CD8-positive, alpha-beta memory T cell (primary cell): ENCODE results near the gene GATA3. TPM values are rescaled to one million over a fixed set of nuclear protein-coding genes. Genes with fewer than 3 reads are reported as not detected.
"Not testable (repeated sequence)": the region's sequence is repeated elsewhere in the genome, so short reads cannot be mapped to it uniquely, and the experiment has no call there.

Source experiments
- CTCF ChIA-PET: fragments of 350-600 bp; sonication (Branson Sonifier 250); formaldehyde crosslinking; loops from one replicate; lab custom pipeline; 2021; ENCODE audit warnings: antibody characterized with exemption; lab: Charles Lee
- POLR2A ChIA-PET: fragments of 350-600 bp; sonication (Branson Sonifier 250); formaldehyde crosslinking; loops from one replicate; lab custom pipeline; 2021; ENCODE audit warnings: antibody characterized with exemption; lab: Charles Lee
- DNase-seq, 5 donors: peaks; one replicate each; pipeline versions ENCODE4 v3.0.0 to v3.0.0-alpha.2; 2020 to 2022; ENCODE audit warnings: mixed read lengths in 1 of 5
- H3K27ac ChIP-seq: one replicate; pipeline ENCODE4 v1.7.0; 2013; ENCODE audit warnings: low read depth, mild to moderate bottlenecking, low read length, moderate library complexity
- H3K27me3 ChIP-seq: 2 replicates; pipeline ENCODE4 v1.7.0; 2013; ENCODE audit warnings: low read length, mild to moderate bottlenecking; ENCODE audit not compliant: insufficient read depth, poor library complexity, severe bottlenecking
- H3K36me3 ChIP-seq: 2 replicates; pipeline ENCODE4 v1.7.0; 2013; ENCODE audit warnings: mild to moderate bottlenecking, low read length, moderate library complexity; ENCODE audit not compliant: insufficient read depth
- H3K4me1 ChIP-seq: 2 replicates; pipeline ENCODE4 v1.7.0; 2013; ENCODE audit warnings: mild to moderate bottlenecking, low read length, moderate library complexity; ENCODE audit not compliant: insufficient read depth
- H3K4me3 ChIP-seq: 2 replicates; pipeline ENCODE4 v1.7.0; 2013; ENCODE audit warnings: mild to moderate bottlenecking, low read length
- H3K9me3 ChIP-seq: 2 replicates; pipeline ENCODE4 v1.7.0; 2013; ENCODE audit warnings: mild to moderate bottlenecking, low read length
- H3K27ac Mint-ChIP-seq, 8 donors: one replicate each; pipeline ENCODE4 v1.8.0; 2020 to 2021; ENCODE audit warnings: mixed read lengths in 8 of 8, mild to moderate bottlenecking in 6 of 8, inconsistent platforms in 3 of 8, moderate library complexity in 3 of 8
- H3K27me3 Mint-ChIP-seq, 2 donors: one replicate each; pipeline ENCODE4 v1.8.0; 2020 to 2021; ENCODE audit warnings: mixed read lengths in 2 of 2, mild to moderate bottlenecking in 1 of 2, moderate library complexity in 1 of 2
- H3K36me3 Mint-ChIP-seq, 3 donors: one replicate each; pipeline ENCODE4 v1.8.0; 2020 to 2021; ENCODE audit warnings: mixed read lengths in 3 of 3, inconsistent platforms in 1 of 3, mild to moderate bottlenecking in 1 of 3
- H3K4me1 Mint-ChIP-seq, 3 donors: one replicate each; pipeline ENCODE4 v1.8.0; 2020 to 2021; ENCODE audit warnings: mixed read lengths in 3 of 3, inconsistent platforms in 1 of 3, mild to moderate bottlenecking in 1 of 3
- H3K4me3 Mint-ChIP-seq, 7 donors: one replicate each; pipeline ENCODE4 v1.8.0; 2020 to 2021; ENCODE audit warnings: mixed read lengths in 7 of 7, mild to moderate bottlenecking in 6 of 7, moderate library complexity in 4 of 7, inconsistent platforms in 2 of 7
- H3K9me3 Mint-ChIP-seq, 5 donors: one replicate each; pipeline ENCODE4 v1.8.0; 2020 to 2022; ENCODE audit warnings: mixed read lengths in 5 of 5, mild to moderate bottlenecking in 3 of 5, moderate library complexity in 2 of 5, inconsistent platforms in 1 of 5
- polyA plus RNA-seq: library from polyadenylated mRNA; unstranded; fragments of 300-500 nt; fragmentation: Illumina TruSeq; gene quantifications from one replicate; pipeline ENCODE4 v1.2.3, GENCODE V29; 2021
- total RNA-seq, 2 experiments: library from RNA; stranded (reverse); gene quantifications; one replicate each; pipeline ENCODE4 v1.2.3, GENCODE V29; 2021

GATA3 gene
- total and polyA plus RNA-seq, 3 experiments from 2014 or later, result 48.9 to 58.6 (median 53.3) TPM

- H3K9me3 ChIP-seq, result no peaks in the 10 kb centered on the region
- no peak overlapping the region for H3K4me3 ChIP-seq
- H3K4me1 Mint-ChIP-seq, result peaks cover 4 to 7% (median 7%) of the 10 kb centered on the region in 3 donors
- no peaks in the 10 kb centered on the region for H3K36me3 ChIP-seq
- H3K36me3 Mint-ChIP-seq, result no peaks in the 10 kb centered on the region
- H3K27ac ChIP-seq, result no peak overlapping the region
- H3K4me1 ChIP-seq, result no peaks in the 10 kb centered on the region
- no peaks in the 10 kb centered on the region for H3K27me3 ChIP-seq
- no peaks in the 10 kb centered on the region for H3K9me3 Mint-ChIP-seq
- no peak overlapping the region for H3K4me3 Mint-ChIP-seq
- H3K27me3 Mint-ChIP-seq, result peaks cover 18 to 39% of the 10 kb centered on the region in 2 donors
- no peak overlapping the region for H3K27ac Mint-ChIP-seq
- POLR2A ChIA-PET, result no interaction called here
- DNase-seq, result no peak
- CTCF ChIA-PET, result no interaction called here
These were observed 31.2 kb upstream of the GATA3 start for GRCh38 chr10:8023321-8023720.

- DNase-seq, result no peak
- CTCF ChIA-PET, result interaction anchor here (1.6 kb wide), 1 partner anchor 37 kb away, joined by 5 read pairs; no protein-coding TSS in a partner anchor
- Mint-ChIP-seq H3K4me3 (no peak overlapping the region), H3K9me3 (no peaks in the 10 kb centered on the region), H3K27me3 (peaks cover 18 to 39% of the 10 kb centered on the region in 2 donors), H3K27ac (no peak overlapping the region), H3K4me1 (peaks cover 4 to 7% (median 7%) of the 10 kb centered on the region in 3 donors), H3K36me3 (no peaks in the 10 kb centered on the region)
- H3K4me3 ChIP-seq, result no peak overlapping the region
- no peaks in the 10 kb centered on the region for H3K27me3 ChIP-seq
- POLR2A ChIA-PET, result no interaction called here
- no peak overlapping the region for H3K27ac ChIP-seq
- no peaks in the 10 kb centered on the region for H3K4me1 ChIP-seq
- H3K9me3 ChIP-seq, result no peaks in the 10 kb centered on the region
- no peaks in the 10 kb centered on the region for H3K36me3 ChIP-seq
These were observed 30.6 kb upstream of the GATA3 start for GRCh38 chr10:8023851-8024250.

DNA sequence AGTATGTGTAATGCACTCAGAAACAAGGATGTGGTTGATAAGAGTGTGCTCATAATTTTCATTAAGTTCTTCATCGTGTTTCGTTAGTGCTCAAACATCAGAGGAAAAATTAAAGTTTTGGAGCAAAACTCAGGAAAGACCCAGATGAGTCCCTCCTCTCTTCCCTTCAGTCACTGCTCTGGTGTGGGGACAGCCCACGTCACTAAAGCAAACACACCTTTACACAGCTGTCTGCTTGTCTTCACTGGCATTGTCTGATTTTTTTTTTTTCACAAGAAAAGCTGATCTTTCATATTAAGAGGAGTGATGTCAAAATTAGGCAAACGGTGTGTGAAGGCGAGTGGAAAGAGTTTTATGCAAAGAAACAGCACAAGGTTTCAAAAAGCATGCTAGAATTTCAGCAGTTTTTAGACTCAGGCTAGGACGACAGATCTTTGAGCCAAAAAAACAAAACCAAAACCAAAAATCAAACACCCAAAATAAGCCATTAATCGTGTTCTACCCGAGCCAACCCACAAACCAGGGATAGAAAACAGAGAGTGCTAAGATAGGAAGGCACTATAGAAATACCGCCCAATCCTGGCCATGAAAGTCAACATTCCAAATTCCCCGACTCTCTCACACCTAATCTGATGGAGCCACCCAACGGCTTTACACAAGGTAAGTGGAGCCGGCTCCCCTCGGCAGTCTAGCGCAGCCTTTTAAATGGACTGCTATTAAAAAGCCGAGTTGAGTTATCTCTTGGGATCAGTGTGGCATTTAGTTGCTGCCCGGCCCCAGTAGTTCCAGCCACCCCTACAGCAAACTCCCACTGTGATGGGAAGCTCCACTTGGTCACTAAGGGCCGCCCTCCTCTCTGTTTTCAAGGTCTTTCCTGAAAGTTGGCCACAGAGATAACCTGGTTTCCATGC lies 27.9 kb upstream of the GATA3 start:
- no peak for DNase-seq
- ChIA-PET POLR2A (interaction anchor here (0.6 kb wide), 1 partner anchor 19 kb away, joined by 3 read pairs; no protein-coding TSS in a partner anchor), CTCF (interaction anchor here (0.9 kb wide), 1 partner anchor 353 kb away, joined by 3 read pairs; no protein-coding TSS in a partner anchor)
- Histone ChIP-seq H3K27me3 (no peaks in the 10 kb centered on the region), H3K4me1 (no peaks in the 10 kb centered on the region), H3K36me3 (no peaks in the 10 kb centered on the region), H3K4me3 (peak overlapping the region; percentile 1), H3K27ac (no peak overlapping the region), H3K9me3 (no peaks in the 10 kb centered on the region)
- peak overlapping the region in 5 of 8 donors; percentile 2 to 48 (median 8) for H3K27ac Mint-ChIP-seq
- no peaks in the 10 kb centered on the region for H3K36me3 Mint-ChIP-seq
- H3K4me1 Mint-ChIP-seq, result peaks cover 4 to 7% (median 7%) of the 10 kb centered on the region in 3 donors
- H3K4me3 Mint-ChIP-seq, result peak overlapping the region; percentile 68 to 87 (median 77)
- H3K27me3 Mint-ChIP-seq, result peaks cover 22 to 51% of the 10 kb centered on the region in 2 donors
- no peaks in the 10 kb centered on the region for H3K9me3 Mint-ChIP-seq

DNA sequence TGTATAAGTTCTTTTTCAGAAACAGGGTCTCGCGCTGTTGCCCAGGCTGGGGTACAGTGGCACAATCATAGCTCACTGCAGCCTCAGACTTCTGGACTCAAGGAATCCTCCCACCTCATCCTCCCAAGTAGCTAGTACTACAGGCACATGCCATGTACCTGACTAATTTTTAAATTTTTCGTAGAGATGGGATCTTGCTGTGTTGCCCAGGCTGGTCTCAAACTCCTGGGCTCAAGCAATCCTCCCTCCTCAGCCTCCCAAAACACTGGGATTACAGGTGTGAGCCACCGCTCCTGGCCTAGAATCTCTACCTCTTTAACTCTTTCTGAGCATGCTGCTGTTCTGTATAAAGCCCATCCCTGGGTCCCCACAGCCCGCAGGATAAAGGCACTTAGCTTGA lies 23.3 kb upstream of the GATA3 start:
- H3K9me3 Mint-ChIP-seq, H3K36me3 Mint-ChIP-seq, DNase-seq, H3K4me3 ChIP-seq, H3K36me3 ChIP-seq, CTCF ChIA-PET, H3K27ac Mint-ChIP-seq, H3K27ac ChIP-seq, POLR2A ChIA-PET, H3K9me3 ChIP-seq: not testable (repeated sequence)
- Mint-ChIP-seq H3K4me3 (peak overlapping the region in 1 of 7 donors; percentile 2), H3K27me3 (peaks cover 49 to 58% of the 10 kb centered on the region in 2 donors), H3K4me1 (peaks cover 14 to 24% (median 14%) of the 10 kb centered on the region in 3 donors)
- Histone ChIP-seq H3K4me1 (peaks cover 12% of the 10 kb centered on the region), H3K27me3 (peaks cover 28% of the 10 kb centered on the region)

GRCh38 chr10:8032558-8032957 lies 21.9 kb upstream of the GATA3 start:
- Histone ChIP-seq H3K27me3 (peaks cover 40% of the 10 kb centered on the region), H3K4me1 (peaks cover 22% of the 10 kb centered on the region), H3K27ac (no peak overlapping the region), H3K36me3 (no peaks in the 10 kb centered on the region), H3K9me3 (no peaks in the 10 kb centered on the region), H3K4me3 (no peak overlapping the region)
- Mint-ChIP-seq H3K27me3 (peaks cover 50 to 56% of the 10 kb centered on the region in 2 donors), H3K9me3 (peaks cover 0 to 9% (median 3%) of the 10 kb centered on the region in 5 donors), H3K36me3 (no peaks in the 10 kb centered on the region), H3K4me3 (peak overlapping the region in 2 of 7 donors; percentile 43 to 60), H3K4me1 (peaks cover 13 to 25% (median 15%) of the 10 kb centered on the region in 3 donors), H3K27ac (peak overlapping the region in 2 of 8 donors; percentile 51 to 69)
- CTCF ChIA-PET, result interaction anchor here (1.7 kb wide), 1 partner anchor 32 kb away, joined by 3 read pairs; no protein-coding TSS in a partner anchor
- POLR2A ChIA-PET, result no interaction called here
- DNase-seq, result no peak

DNA sequence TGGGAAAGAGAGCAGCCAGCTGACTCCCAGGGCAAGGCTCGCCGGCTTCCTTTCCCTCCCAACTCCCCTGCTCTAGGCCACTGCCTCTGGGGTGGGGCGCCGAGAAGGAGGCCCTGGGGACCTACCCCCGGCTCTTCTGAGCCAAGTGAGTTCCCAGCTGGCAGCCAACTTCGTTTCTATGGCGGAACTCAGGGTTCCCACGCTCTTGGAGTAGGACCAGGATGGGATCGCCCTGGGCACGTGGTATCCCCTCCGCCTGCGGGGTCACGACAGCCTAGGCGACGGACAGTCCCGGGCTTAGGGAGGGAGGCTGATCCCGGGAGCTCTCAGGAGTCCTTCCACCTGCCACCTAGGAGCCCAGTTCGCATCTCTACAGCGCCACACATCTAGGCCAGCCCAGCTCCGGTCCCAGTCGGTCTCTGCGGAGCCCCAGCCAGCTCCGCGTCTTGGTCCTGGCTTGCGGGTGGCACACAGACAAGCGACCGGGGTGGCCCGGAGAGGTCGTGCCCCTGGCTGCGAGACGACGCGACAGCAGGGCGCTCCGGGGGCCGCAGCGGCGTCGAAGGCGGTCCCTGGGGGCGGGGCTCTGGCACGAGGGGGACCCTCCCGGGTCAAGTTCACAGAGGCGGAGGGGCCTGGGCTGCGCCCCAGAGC lies 20.5 kb upstream of the GATA3 start:
- Histone ChIP-seq H3K27ac (no peak overlapping the region), H3K9me3 (no peaks in the 10 kb centered on the region), H3K4me1 (peaks cover 22% of the 10 kb centered on the region), H3K36me3 (no peaks in the 10 kb centered on the region), H3K27me3 (peaks cover 52% of the 10 kb centered on the region), H3K4me3 (no peak overlapping the region)
- ChIA-PET CTCF (interaction anchor here (1.3 kb wide), 2 partner anchors 9 to 13 kb away, joined by 3 to 5 read pairs; no protein-coding TSS in a partner anchor), POLR2A (no interaction called here)
- H3K36me3 Mint-ChIP-seq, result no peaks in the 10 kb centered on the region
- peaks cover 5 to 14% (median 12%) of the 10 kb centered on the region in 5 donors for H3K9me3 Mint-ChIP-seq
- peak in 1 of 5 donors; percentile 10 for DNase-seq
- H3K27me3 Mint-ChIP-seq, result peaks cover 63 to 68% of the 10 kb centered on the region in 2 donors
- peak overlapping the region in 1 of 8 donors; percentile 11 for H3K27ac Mint-ChIP-seq
- peaks cover 25 to 33% (median 26%) of the 10 kb centered on the region in 3 donors for H3K4me1 Mint-ChIP-seq
- peak overlapping the region in 5 of 7 donors; percentile 11 to 49 (median 35) for H3K4me3 Mint-ChIP-seq

- Mint-ChIP-seq H3K9me3 (peaks cover 5 to 17% (median 12%) of the 10 kb centered on the region in 5 donors), H3K36me3 (no peaks in the 10 kb centered on the region), H3K4me3 (peak overlapping the region in 4 of 7 donors; percentile 34 to 74 (median 56)), H3K27me3 (peaks cover 69 to 74% of the 10 kb centered on the region in 2 donors), H3K27ac (no peak overlapping the region), H3K4me1 (peaks cover 26 to 35% (median 29%) of the 10 kb centered on the region in 3 donors)
- Histone ChIP-seq H3K27me3 (peaks cover 58% of the 10 kb centered on the region), H3K9me3 (no peaks in the 10 kb centered on the region), H3K36me3 (no peaks in the 10 kb centered on the region), H3K4me1 (peaks cover 22% of the 10 kb centered on the region), H3K27ac (no peak overlapping the region), H3K4me3 (no peak overlapping the region)
- DNase-seq, result no peak
- CTCF ChIA-PET, result interaction anchor here (1.3 kb wide), 1 partner anchor 13 kb away, joined by 5 read pairs; no protein-coding TSS in a partner anchor
- POLR2A ChIA-PET, result no interaction called here
These were observed 20.0 kb upstream of the GATA3 start for GRCh38 chr10:8034466-8035005.
